ENCODE results near the gene YY1.

DNA sequence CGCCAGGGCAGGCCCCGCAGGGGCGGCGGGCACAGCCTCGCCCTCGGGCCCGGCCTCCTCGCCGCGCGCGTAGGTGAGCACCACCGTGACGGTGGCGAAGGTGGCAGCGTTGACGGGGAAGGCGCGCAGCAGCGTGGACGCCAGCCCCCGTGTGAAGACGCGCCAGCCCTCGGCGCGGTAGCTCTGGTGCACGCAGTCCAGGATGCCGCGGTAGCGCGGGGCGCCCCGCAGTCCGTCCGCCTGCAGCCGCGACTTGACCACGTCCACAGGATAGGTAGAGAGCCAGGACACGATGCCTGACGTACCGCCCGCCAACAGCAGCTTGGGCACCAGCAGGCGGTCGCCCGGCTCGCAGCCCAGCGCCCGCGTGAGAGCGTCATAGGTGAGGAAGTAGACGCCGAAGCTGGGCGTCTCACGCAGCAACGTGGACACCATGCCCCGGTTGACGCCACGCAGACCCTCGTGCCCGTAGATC lies 53.4 kb downstream of the YY1 start:
- TF ChIP-seq POLR2AphosphoS5 (IDR thresholded peaks at IDR 0.05) = no peak
- TF ChIP-seq POLR2A (IDR thresholded peaks at IDR 0.05) = no peak
- TF ChIP-seq EP300 (IDR thresholded peaks at IDR 0.05) = no peak
- TF ChIP-seq CTCF (IDR thresholded peaks at IDR 0.05) = no peak
